AG10803 (cell line): ENCODE measurements around the gene PRSS22.
A peak's percentile ranks its signal among the peaks of the same experiment; 100 is the strongest.

Source experiments
- DNase-seq: peaks from one replicate; pipeline ENCODE4 v3.0.0; 2010; ENCODE audit warnings: low read depth
- H3K4me3 ChIP-seq: 2 replicates; pipeline ENCODE4 v1.5.1; 2011; ENCODE audit warnings: mild to moderate bottlenecking, low read length, control low read depth
- TF ChIP-seq, protein P1 (sequence below): conservative IDR thresholded peaks from 2 replicates; pipeline ENCODE4 v1.5.1; 2011; ENCODE audit warnings: mild to moderate bottlenecking, low read length, control low read depth, inconsistent platforms

Gene PRSS22

GRCh38 chr16:2848933-2849725 lies 8.8 kb downstream of the PRSS22 start:
- H3K4me3 ChIP-seq: no peak overlapping the region
- TF ChIP-seq, protein P1, sequence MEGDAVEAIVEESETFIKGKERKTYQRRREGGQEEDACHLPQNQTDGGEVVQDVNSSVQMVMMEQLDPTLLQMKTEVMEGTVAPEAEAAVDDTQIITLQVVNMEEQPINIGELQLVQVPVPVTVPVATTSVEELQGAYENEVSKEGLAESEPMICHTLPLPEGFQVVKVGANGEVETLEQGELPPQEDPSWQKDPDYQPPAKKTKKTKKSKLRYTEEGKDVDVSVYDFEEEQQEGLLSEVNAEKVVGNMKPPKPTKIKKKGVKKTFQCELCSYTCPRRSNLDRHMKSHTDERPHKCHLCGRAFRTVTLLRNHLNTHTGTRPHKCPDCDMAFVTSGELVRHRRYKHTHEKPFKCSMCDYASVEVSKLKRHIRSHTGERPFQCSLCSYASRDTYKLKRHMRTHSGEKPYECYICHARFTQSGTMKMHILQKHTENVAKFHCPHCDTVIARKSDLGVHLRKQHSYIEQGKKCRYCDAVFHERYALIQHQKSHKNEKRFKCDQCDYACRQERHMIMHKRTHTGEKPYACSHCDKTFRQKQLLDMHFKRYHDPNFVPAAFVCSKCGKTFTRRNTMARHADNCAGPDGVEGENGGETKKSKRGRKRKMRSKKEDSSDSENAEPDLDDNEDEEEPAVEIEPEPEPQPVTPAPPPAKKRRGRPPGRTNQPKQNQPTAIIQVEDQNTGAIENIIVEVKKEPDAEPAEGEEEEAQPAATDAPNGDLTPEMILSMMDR: no peak
- no peak for DNase-seq

- TF ChIP-seq, protein P1: no peak
- no peak overlapping the region for H3K4me3 ChIP-seq
- peak; percentile 78 for DNase-seq
Observed at GRCh38 chr16:2846511-2847310, 11.3 kb downstream of the PRSS22 start.

- H3K4me3 ChIP-seq: no peak overlapping the region
- no peak for DNase-seq
- TF ChIP-seq, protein P1: no peak
Observed at GRCh38 chr16:2845116-2845515, 12.9 kb downstream of the PRSS22 start.

DNA sequence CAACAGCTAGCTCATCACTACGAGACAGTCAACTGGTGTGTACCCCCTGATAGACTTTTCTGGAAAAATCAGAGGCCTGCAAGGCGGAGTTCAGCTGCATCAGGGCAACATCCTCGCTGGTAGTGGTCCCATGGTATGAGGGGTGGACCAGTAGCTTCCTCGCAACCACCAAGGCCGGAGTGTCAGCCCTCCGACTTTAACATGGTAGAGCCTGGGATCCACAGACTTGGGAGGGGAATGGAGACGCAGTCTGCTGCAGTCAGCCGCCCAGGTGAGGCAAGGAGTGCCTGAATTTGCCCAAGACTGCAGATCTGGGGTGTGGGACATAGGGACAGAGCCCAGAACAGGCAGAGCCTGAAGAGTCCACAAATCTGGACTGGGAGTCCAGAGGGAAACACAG lies 14.4 kb downstream of the PRSS22 start:
- DNase-seq: no peak
- TF ChIP-seq, protein P1: no peak
- no peak overlapping the region for H3K4me3 ChIP-seq

DNA sequence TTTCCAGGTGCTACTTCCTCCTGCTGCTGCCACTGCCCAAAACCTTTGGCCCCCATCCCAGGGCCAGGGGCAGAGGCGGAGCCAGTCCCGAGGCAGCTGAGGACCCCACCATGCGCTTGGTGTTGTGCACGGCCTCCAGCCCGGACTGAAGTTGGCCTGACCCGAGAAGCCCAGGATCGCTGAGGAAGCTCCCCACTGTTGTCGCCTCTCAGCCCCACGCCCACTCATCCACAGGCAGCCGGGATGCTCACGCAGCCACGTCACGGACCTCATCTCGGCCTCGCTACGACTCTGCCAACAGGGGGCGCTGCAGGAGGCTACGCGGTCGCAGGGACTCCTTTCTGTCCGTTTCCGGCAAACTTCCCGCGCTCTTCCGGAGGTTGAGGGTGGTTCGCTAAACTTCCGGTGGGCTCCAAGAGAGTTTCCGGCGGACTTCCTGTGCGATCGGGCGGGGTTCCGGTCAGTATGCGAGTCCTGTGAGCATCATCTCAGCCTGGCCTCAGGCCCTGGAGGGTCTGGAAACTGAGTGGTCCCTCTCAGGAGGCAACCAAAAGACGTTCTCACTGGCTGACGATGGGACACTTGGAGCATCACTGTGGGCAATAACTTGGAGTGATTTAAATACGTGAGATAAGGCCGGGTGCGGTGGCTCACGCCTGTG lies 15.5 kb downstream of the PRSS22 start:
- no peak for DNase-seq
- TF ChIP-seq, protein P1: peak; percentile 35
- peak overlapping the region; percentile 22 for H3K4me3 ChIP-seq

- no peak overlapping the region for H3K4me3 ChIP-seq
- no peak for DNase-seq
Observed at GRCh38 chr16:2841606-2842339, 16.2 kb downstream of the PRSS22 start.

More at GRCh38 chr16:2841606-2842339, 16.2 kb downstream of the PRSS22 start:
- TF ChIP-seq, protein P1: no peak
